ENCODE measurements around the gene MRPL40. TPM values are rescaled to one million over a fixed set of nuclear protein-coding genes. Genes with fewer than 3 reads are reported as not detected.
A peak's percentile ranks its signal among the peaks of the same experiment; 100 is the strongest.

Gene MRPL40
- 44.1 TPM for polyA plus RNA-seq (2013, experiment 1 of 2)
- 46.8 TPM for polyA plus RNA-seq (2013, experiment 2 of 2)

GRCh38 chr22:19432133-19432851, at the start of gene MRPL40:
TSS of gene MRPL40 (plus strand) at chr22:19432545. CDS start at chr22:19432555, 10 bp downstream.
- H3K4me1 ChIP-seq (ENCODE audit: control insufficient read depth, insufficient read depth, low read length, poor library complexity, severe bottlenecking): peaks cover 7% of the 10 kb centered on the region
- WGBS, 2 experiments (ENCODE audit: insufficient coverage in 2 of 2): 0% methylated on average over 68 to 71 of the region's 74 CpGs
- H3K36me3 ChIP-seq (ENCODE audit: control insufficient read depth, insufficient read depth, low read length): peaks cover 29% of the 10 kb centered on the region
- peak within 1 kb of the TSS; percentile 89 for H3K27ac ChIP-seq (ENCODE audit: low read depth, low read length, severe bottlenecking)
- peak within 1 kb of the TSS; percentile 86 for H3K4me3 ChIP-seq (ENCODE audit: extremely low read depth, insufficient read depth, low read length, poor library complexity, severe bottlenecking)
- H3K9me3 ChIP-seq (ENCODE audit: control insufficient read depth, low read length): no peaks in the 10 kb centered on the region

- Histone ChIP-seq H3K4me3 (ENCODE audit: extremely low read depth, insufficient read depth, low read length, poor library complexity, severe bottlenecking) (no peak overlapping the region), H3K9me3 (ENCODE audit: control insufficient read depth, low read length) (no peaks in the 10 kb centered on the region), H3K27ac (ENCODE audit: low read depth, low read length, severe bottlenecking) (no peak overlapping the region), H3K4me1 (ENCODE audit: control insufficient read depth, insufficient read depth, low read length, poor library complexity, severe bottlenecking) (no peaks in the 10 kb centered on the region), H3K36me3 (ENCODE audit: control insufficient read depth, insufficient read depth, low read length) (peaks cover 82% of the 10 kb centered on the region)
- 71 to 84% methylated on average over 6 to 8 of the region's 9 CpGs for WGBS, 2 experiments (ENCODE audit: insufficient coverage in 2 of 2)
Measured at GRCh38 chr22:19383292-19383691, 49.1 kb upstream of the MRPL40 start.

GRCh38 chr22:19385221-19385906, 47.0 kb upstream of the MRPL40 start:
- H3K4me3 ChIP-seq (ENCODE audit: extremely low read depth, insufficient read depth, low read length, poor library complexity, severe bottlenecking): no peak overlapping the region
- peaks cover 94% of the 10 kb centered on the region for H3K36me3 ChIP-seq (ENCODE audit: control insufficient read depth, insufficient read depth, low read length)
- no peaks in the 10 kb centered on the region for H3K4me1 ChIP-seq (ENCODE audit: control insufficient read depth, insufficient read depth, low read length, poor library complexity, severe bottlenecking)
- H3K9me3 ChIP-seq (ENCODE audit: control insufficient read depth, low read length): no peaks in the 10 kb centered on the region
- H3K27ac ChIP-seq (ENCODE audit: low read depth, low read length, severe bottlenecking): no peak overlapping the region
- WGBS, 2 experiments (ENCODE audit: insufficient coverage in 2 of 2): 96 to 98% methylated on average over 12 of the region's 14 CpGs

GRCh38 chr22:19386248-19386647, 46.1 kb upstream of the MRPL40 start:
- H3K9me3 ChIP-seq (ENCODE audit: control insufficient read depth, low read length): no peaks in the 10 kb centered on the region
- WGBS, 2 experiments (ENCODE audit: insufficient coverage in 2 of 2): 71 to 100% methylated on average over 1 of the region's 2 CpGs
- H3K4me3 ChIP-seq (ENCODE audit: extremely low read depth, insufficient read depth, low read length, poor library complexity, severe bottlenecking): no peak overlapping the region
- H3K27ac ChIP-seq (ENCODE audit: low read depth, low read length, severe bottlenecking): no peak overlapping the region
- H3K4me1 ChIP-seq (ENCODE audit: control insufficient read depth, insufficient read depth, low read length, poor library complexity, severe bottlenecking): no peaks in the 10 kb centered on the region
- peaks cover 95% of the 10 kb centered on the region for H3K36me3 ChIP-seq (ENCODE audit: control insufficient read depth, insufficient read depth, low read length)

GRCh38 chr22:19387038-19387437, 45.3 kb upstream of the MRPL40 start:
- Histone ChIP-seq H3K4me1 (ENCODE audit: control insufficient read depth, insufficient read depth, low read length, poor library complexity, severe bottlenecking) (no peaks in the 10 kb centered on the region), H3K27ac (ENCODE audit: low read depth, low read length, severe bottlenecking) (no peak overlapping the region), H3K4me3 (ENCODE audit: extremely low read depth, insufficient read depth, low read length, poor library complexity, severe bottlenecking) (no peak overlapping the region), H3K36me3 (ENCODE audit: control insufficient read depth, insufficient read depth, low read length) (peaks cover 98% of the 10 kb centered on the region), H3K9me3 (ENCODE audit: control insufficient read depth, low read length) (no peaks in the 10 kb centered on the region)
- WGBS, 2 experiments (ENCODE audit: insufficient coverage in 2 of 2): 63 to 92% methylated on average over 2 of the region's 2 CpGs

- Histone ChIP-seq H3K36me3 (ENCODE audit: control insufficient read depth, insufficient read depth, low read length) (peaks cover 98% of the 10 kb centered on the region), H3K4me3 (ENCODE audit: extremely low read depth, insufficient read depth, low read length, poor library complexity, severe bottlenecking) (no peak overlapping the region), H3K9me3 (ENCODE audit: control insufficient read depth, low read length) (no peaks in the 10 kb centered on the region), H3K4me1 (ENCODE audit: control insufficient read depth, insufficient read depth, low read length, poor library complexity, severe bottlenecking) (no peaks in the 10 kb centered on the region), H3K27ac (ENCODE audit: low read depth, low read length, severe bottlenecking) (no peak overlapping the region)
- 98 to 100% methylated on average over 2 to 5 of the region's 7 CpGs for WGBS, 2 experiments (ENCODE audit: insufficient coverage in 2 of 2)
Measured at GRCh38 chr22:19387575-19387974, 44.8 kb upstream of the MRPL40 start.

GRCh38 chr22:19393704-19394103, 38.6 kb upstream of the MRPL40 start:
- Histone ChIP-seq H3K4me3 (ENCODE audit: extremely low read depth, insufficient read depth, low read length, poor library complexity, severe bottlenecking) (no peak overlapping the region), H3K4me1 (ENCODE audit: control insufficient read depth, insufficient read depth, low read length, poor library complexity, severe bottlenecking) (no peaks in the 10 kb centered on the region), H3K9me3 (ENCODE audit: control insufficient read depth, low read length) (no peaks in the 10 kb centered on the region), H3K36me3 (ENCODE audit: control insufficient read depth, insufficient read depth, low read length) (peaks cover 92% of the 10 kb centered on the region), H3K27ac (ENCODE audit: low read depth, low read length, severe bottlenecking) (no peak overlapping the region)
- WGBS, 2 experiments (ENCODE audit: insufficient coverage in 2 of 2): 82 to 92% methylated on average over 5 of the region's 5 CpGs

GRCh38 chr22:19394274-19395050, 37.9 kb upstream of the MRPL40 start:
- H3K9me3 ChIP-seq (ENCODE audit: control insufficient read depth, low read length): no peaks in the 10 kb centered on the region
- H3K27ac ChIP-seq (ENCODE audit: low read depth, low read length, severe bottlenecking): no peak overlapping the region
- H3K36me3 ChIP-seq (ENCODE audit: control insufficient read depth, insufficient read depth, low read length): peaks cover 90% of the 10 kb centered on the region
- WGBS, 2 experiments (ENCODE audit: insufficient coverage in 2 of 2): 96 to 98% methylated on average over 4 to 7 of the region's 8 CpGs
- H3K4me1 ChIP-seq (ENCODE audit: control insufficient read depth, insufficient read depth, low read length, poor library complexity, severe bottlenecking): no peaks in the 10 kb centered on the region
- no peak overlapping the region for H3K4me3 ChIP-seq (ENCODE audit: extremely low read depth, insufficient read depth, low read length, poor library complexity, severe bottlenecking)

- no peaks in the 10 kb centered on the region for H3K9me3 ChIP-seq (ENCODE audit: control insufficient read depth, low read length)
- no peaks in the 10 kb centered on the region for H3K4me1 ChIP-seq (ENCODE audit: control insufficient read depth, insufficient read depth, low read length, poor library complexity, severe bottlenecking)
- H3K27ac ChIP-seq (ENCODE audit: low read depth, low read length, severe bottlenecking): no peak overlapping the region
- peaks cover 88% of the 10 kb centered on the region for H3K36me3 ChIP-seq (ENCODE audit: control insufficient read depth, insufficient read depth, low read length)
- 94 to 98% methylated on average over 3 to 4 of the region's 4 CpGs for WGBS, 2 experiments (ENCODE audit: insufficient coverage in 2 of 2)
- H3K4me3 ChIP-seq (ENCODE audit: extremely low read depth, insufficient read depth, low read length, poor library complexity, severe bottlenecking): no peak overlapping the region
Measured at GRCh38 chr22:19395276-19395675, 37.1 kb upstream of the MRPL40 start.

GRCh38 chr22:19396561-19396933, 35.8 kb upstream of the MRPL40 start:
- Histone ChIP-seq H3K27ac (ENCODE audit: low read depth, low read length, severe bottlenecking) (no peak overlapping the region), H3K36me3 (ENCODE audit: control insufficient read depth, insufficient read depth, low read length) (peaks cover 89% of the 10 kb centered on the region), H3K4me1 (ENCODE audit: control insufficient read depth, insufficient read depth, low read length, poor library complexity, severe bottlenecking) (no peaks in the 10 kb centered on the region), H3K9me3 (ENCODE audit: control insufficient read depth, low read length) (no peaks in the 10 kb centered on the region), H3K4me3 (ENCODE audit: extremely low read depth, insufficient read depth, low read length, poor library complexity, severe bottlenecking) (no peak overlapping the region)
- WGBS, 2 experiments (ENCODE audit: insufficient coverage in 2 of 2): 97 to 98% methylated on average over 5 of the region's 6 CpGs

Measured in mesodermal cell (in vitro differentiated cells).